ENCODE measurements around the gene PRR35. TPM values are rescaled to one million over a fixed set of nuclear protein-coding genes. Genes with fewer than 3 reads are reported as not detected.

The PRR35 gene
- total RNA-seq, 2 donors from 2014 or later, result not detected

DNA sequence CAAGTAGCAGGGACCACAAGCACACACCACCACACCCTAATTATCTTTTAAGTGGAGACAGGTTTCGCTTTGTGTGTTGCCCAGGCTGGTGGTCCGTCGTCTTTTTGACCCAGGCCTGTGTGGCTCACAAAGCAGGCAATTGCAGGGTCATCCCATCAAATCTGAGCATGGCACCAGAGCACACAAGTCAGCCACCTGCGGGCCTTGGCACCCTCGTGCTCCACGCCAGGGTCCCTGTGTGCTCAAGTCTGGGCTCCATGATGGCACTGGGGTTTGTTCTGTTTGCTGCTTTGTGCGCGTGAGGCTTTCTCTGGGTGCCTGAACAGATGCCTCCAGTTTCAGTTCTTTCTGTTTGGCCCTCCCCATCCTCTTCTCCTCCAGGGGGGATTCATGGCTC lies 35.1 kb upstream of the PRR35 start:
- H3K4me3 ChIP-seq, result no peak overlapping the region
- H3K27me3 ChIP-seq, result no peaks in the 10 kb centered on the region
- peaks cover 0 to 6% of the 10 kb centered on the region in 2 donors for H3K36me3 ChIP-seq (replicated peaks in 1 of 2; ENCODE audit: insufficient read depth in 1 of 2, low read depth in 2 of 2)
- no peak for TF ChIP-seq POLR2A (IDR thresholded peaks at IDR 0.05)
- TF ChIP-seq, protein P1, sequence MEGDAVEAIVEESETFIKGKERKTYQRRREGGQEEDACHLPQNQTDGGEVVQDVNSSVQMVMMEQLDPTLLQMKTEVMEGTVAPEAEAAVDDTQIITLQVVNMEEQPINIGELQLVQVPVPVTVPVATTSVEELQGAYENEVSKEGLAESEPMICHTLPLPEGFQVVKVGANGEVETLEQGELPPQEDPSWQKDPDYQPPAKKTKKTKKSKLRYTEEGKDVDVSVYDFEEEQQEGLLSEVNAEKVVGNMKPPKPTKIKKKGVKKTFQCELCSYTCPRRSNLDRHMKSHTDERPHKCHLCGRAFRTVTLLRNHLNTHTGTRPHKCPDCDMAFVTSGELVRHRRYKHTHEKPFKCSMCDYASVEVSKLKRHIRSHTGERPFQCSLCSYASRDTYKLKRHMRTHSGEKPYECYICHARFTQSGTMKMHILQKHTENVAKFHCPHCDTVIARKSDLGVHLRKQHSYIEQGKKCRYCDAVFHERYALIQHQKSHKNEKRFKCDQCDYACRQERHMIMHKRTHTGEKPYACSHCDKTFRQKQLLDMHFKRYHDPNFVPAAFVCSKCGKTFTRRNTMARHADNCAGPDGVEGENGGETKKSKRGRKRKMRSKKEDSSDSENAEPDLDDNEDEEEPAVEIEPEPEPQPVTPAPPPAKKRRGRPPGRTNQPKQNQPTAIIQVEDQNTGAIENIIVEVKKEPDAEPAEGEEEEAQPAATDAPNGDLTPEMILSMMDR (IDR thresholded peaks at IDR 0.05), result no peak
- DNase-seq (no peak), ATAC-seq (no peak)
- WGBS, 2 donors, result 93 to 100% methylated on average over 4 to 8 of the region's 8 CpGs
- intact Hi-C loops (cut with DNase I), result no loop called here
- H3K9me3 ChIP-seq, result no peaks in the 10 kb centered on the region
- H3K27ac ChIP-seq, result peak overlapping the region in 1 of 4 donors; percentile 97
- peaks cover 50% of the 10 kb centered on the region for H3K4me1 ChIP-seq

DNA sequence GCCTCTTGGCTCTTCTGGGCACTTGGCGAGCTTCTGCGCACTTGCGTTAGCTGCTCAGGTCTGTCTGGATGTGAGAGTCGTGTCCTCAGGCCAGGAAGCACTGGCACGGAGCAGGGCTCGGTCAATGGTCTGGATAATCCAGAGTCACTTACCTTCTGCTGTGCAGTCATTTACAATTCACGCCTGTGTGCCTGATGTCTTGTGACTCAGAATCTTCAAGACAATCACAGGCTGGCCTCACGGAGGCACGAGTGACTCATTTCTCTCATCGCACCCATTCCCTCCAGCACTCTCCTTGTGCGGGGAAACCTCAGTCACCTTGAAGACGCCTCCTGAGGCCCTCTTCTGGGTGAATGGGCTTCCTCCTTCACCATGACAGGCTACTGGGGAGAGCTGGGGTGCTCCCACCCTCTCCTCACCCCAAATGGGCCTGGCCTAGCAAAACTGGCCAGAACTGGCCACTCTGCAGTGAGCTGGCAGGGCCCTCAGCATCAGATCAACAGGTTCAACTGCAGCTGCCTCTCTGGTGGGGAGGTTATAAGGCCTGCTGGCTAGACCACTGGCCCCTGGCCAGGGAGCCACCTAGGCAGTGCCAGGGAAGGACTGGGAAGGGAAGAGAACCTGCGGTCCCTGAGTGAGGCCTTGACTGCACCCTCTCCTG lies 34.5 kb upstream of the PRR35 start:
- Histone ChIP-seq H3K27ac (peak overlapping the region; percentile 86 to 97 (median 94)), H3K9me3 (no peaks in the 10 kb centered on the region), H3K36me3 (replicated peaks in 1 of 2; ENCODE audit: insufficient read depth in 1 of 2, low read depth in 2 of 2) (peaks cover 0 to under 1% of the 10 kb centered on the region in 2 donors), H3K27me3 (no peaks in the 10 kb centered on the region), H3K4me1 (peaks cover 55% of the 10 kb centered on the region), H3K4me3 (no peak overlapping the region)
- peak in 3 of 4 donors; percentile 35 to 59 (median 46) for DNase-seq
- no peak for TF ChIP-seq POLR2A (IDR thresholded peaks at IDR 0.05)
- TF ChIP-seq, protein P1 (IDR thresholded peaks at IDR 0.05), result no peak
- 57 to 65% methylated on average over 12 to 13 of the region's 13 CpGs for WGBS, 2 donors
- intact Hi-C loops (cut with DNase I), result no loop called here
- no peak for ATAC-seq

- H3K36me3 ChIP-seq (replicated peaks in 1 of 2; ENCODE audit: insufficient read depth in 1 of 2, low read depth in 2 of 2), result no peaks in the 10 kb centered on the region
- WGBS, 2 donors, result 0 to 4% methylated on average over 17 to 26 of the region's 26 CpGs
- H3K4me3 ChIP-seq, result peak overlapping the region in 1 of 2 donors; percentile 35
- TF ChIP-seq, protein P1 (IDR thresholded peaks at IDR 0.05), result no peak
- TF ChIP-seq POLR2A (IDR thresholded peaks at IDR 0.05), result no peak
- peak; percentile 69 to 76 (median 74) for DNase-seq
- ATAC-seq, result peak; percentile 25
- H3K27me3 ChIP-seq, result no peaks in the 10 kb centered on the region
- intact Hi-C loops (cut with DNase I), result no loop called here
- H3K9me3 ChIP-seq, result no peaks in the 10 kb centered on the region
- H3K27ac ChIP-seq, result peak overlapping the region; percentile 86 to 97 (median 94)
- peaks cover 63% of the 10 kb centered on the region for H3K4me1 ChIP-seq
Measured at GRCh38 chr16:526181-527014, 33.8 kb upstream of the PRR35 start.

- Histone ChIP-seq H3K4me1 (peaks cover 68% of the 10 kb centered on the region), H3K4me3 (peak within 1 kb of the TSS; percentile 48 to 77), H3K36me3 (replicated peaks in 1 of 2; ENCODE audit: insufficient read depth in 1 of 2, low read depth in 2 of 2) (no peaks in the 10 kb centered on the region), H3K27me3 (no peaks in the 10 kb centered on the region), H3K27ac (peak within 1 kb of the TSS; percentile 86 to 97 (median 94)), H3K9me3 (no peaks in the 10 kb centered on the region)
- ATAC-seq (peak; percentile 85), DNase-seq (peak; percentile 89 to 92 (median 89))
- intact Hi-C loops (cut with DNase I), result no loop called here
- WGBS, 2 donors, result 1% methylated on average over 95 of the region's 129 CpGs; no CpG with 5 or more reads in 1 of the 2 donors
- TF ChIP-seq POLR2A (IDR thresholded peaks at IDR 0.05), result peak; percentile 77 to 85 (median 78)
- TF ChIP-seq, protein P1 (IDR thresholded peaks at IDR 0.05), result peak in 6 of 7 experiments; percentile 11 to 59 (median 55)
Measured at GRCh38 chr16:527015-527903, 32.9 kb upstream of the PRR35 start, which contains the start of gene CAPN15. Gene CAPN15, plus strand, starts transcription at chr16:527712. Its CDS starts 19,127 bp downstream, at chr16:546839.
